Measurements from ENCODE around the gene RYR3.

GRCh38 chr15:33844186-33844585 is 533.4 kb downstream of the RYR3 start:
- TF ChIP-seq, protein P1, sequence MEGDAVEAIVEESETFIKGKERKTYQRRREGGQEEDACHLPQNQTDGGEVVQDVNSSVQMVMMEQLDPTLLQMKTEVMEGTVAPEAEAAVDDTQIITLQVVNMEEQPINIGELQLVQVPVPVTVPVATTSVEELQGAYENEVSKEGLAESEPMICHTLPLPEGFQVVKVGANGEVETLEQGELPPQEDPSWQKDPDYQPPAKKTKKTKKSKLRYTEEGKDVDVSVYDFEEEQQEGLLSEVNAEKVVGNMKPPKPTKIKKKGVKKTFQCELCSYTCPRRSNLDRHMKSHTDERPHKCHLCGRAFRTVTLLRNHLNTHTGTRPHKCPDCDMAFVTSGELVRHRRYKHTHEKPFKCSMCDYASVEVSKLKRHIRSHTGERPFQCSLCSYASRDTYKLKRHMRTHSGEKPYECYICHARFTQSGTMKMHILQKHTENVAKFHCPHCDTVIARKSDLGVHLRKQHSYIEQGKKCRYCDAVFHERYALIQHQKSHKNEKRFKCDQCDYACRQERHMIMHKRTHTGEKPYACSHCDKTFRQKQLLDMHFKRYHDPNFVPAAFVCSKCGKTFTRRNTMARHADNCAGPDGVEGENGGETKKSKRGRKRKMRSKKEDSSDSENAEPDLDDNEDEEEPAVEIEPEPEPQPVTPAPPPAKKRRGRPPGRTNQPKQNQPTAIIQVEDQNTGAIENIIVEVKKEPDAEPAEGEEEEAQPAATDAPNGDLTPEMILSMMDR (conservative IDR thresholded peaks at IDR 0.05; ENCODE audit: low read length), result no peak
- no peak for TF ChIP-seq EZH2phosphoT487 (IDR thresholded peaks at IDR 0.05; ENCODE audit: borderline replicate concordance)
